Activated CD4-positive, CD25-positive, alpha-beta regulatory T cell treated with anti-CD3 and anti-CD28 coated beads, Interleukin-2, amount 50 U/mL, for 16 hours (primary cell): ENCODE results near the gene MBNL1.

ENCODE experiments used
- DNase-seq: peaks from one replicate; pipeline ENCODE4 v3.0.0-alpha.2; 2020; ENCODE audit warnings: low read depth, low spot score

Gene MBNL1

GRCh38 chr3:152276681-152277080, 8.0 kb downstream of the MBNL1 start:
- no peak for DNase-seq

- no peak for DNase-seq
Measured at GRCh38 chr3:152277198-152277597, 8.5 kb downstream of the MBNL1 start.

GRCh38 chr3:152278756-152279427, 10.2 kb downstream of the MBNL1 start:
- DNase-seq = no peak

- no peak for DNase-seq
Measured at GRCh38 chr3:152279479-152279878, 10.8 kb downstream of the MBNL1 start.

GRCh38 chr3:152280539-152280938, 11.8 kb downstream of the MBNL1 start:
- no peak for DNase-seq

- no peak for DNase-seq
Measured at GRCh38 chr3:152281133-152281713, 12.5 kb downstream of the MBNL1 start.

- no peak for DNase-seq
Measured at GRCh38 chr3:152282813-152283212, 14.1 kb downstream of the MBNL1 start.

- DNase-seq = no peak
Measured at GRCh38 chr3:152283492-152284381, 15.0 kb downstream of the MBNL1 start.

GRCh38 chr3:152284906-152285305, 16.2 kb downstream of the MBNL1 start:
- DNase-seq = no peak

GRCh38 chr3:152285509-152285908, 16.8 kb downstream of the MBNL1 start:
- DNase-seq = no peak

GRCh38 chr3:152287898-152288576, 19.3 kb downstream of the MBNL1 start:
- DNase-seq = no peak

GRCh38 chr3:152288681-152289080, 20.0 kb downstream of the MBNL1 start:
- DNase-seq = no peak

- DNase-seq = no peak
Measured at GRCh38 chr3:152289708-152290107, 21.0 kb downstream of the MBNL1 start.

GRCh38 chr3:152290374-152290773, 21.6 kb downstream of the MBNL1 start:
- no peak for DNase-seq

GRCh38 chr3:152291238-152291637, 22.5 kb downstream of the MBNL1 start:
- no peak for DNase-seq

GRCh38 chr3:152291649-152292066, 22.9 kb downstream of the MBNL1 start:
- no peak for DNase-seq

GRCh38 chr3:152292366-152292765, 23.6 kb downstream of the MBNL1 start:
- no peak for DNase-seq

- DNase-seq = no peak
Measured at GRCh38 chr3:152293347-152294006, 24.7 kb downstream of the MBNL1 start.

- DNase-seq = no peak
Measured at GRCh38 chr3:152295344-152295743, 26.6 kb downstream of the MBNL1 start.

- DNase-seq = no peak
Measured at GRCh38 chr3:152295806-152296205, 27.1 kb downstream of the MBNL1 start.

GRCh38 chr3:152296382-152296781, 27.7 kb downstream of the MBNL1 start:
- DNase-seq = no peak
